Nucleus accumbens (tissue), 56 donors: ENCODE results near the gene CGRRF1.

Experiments used
- DNase-seq, 56 donors: peaks; one replicate each; lab custom pipeline; 2025; lab: John Stamatoyannopoulos, UW

Gene CGRRF1, protein sequence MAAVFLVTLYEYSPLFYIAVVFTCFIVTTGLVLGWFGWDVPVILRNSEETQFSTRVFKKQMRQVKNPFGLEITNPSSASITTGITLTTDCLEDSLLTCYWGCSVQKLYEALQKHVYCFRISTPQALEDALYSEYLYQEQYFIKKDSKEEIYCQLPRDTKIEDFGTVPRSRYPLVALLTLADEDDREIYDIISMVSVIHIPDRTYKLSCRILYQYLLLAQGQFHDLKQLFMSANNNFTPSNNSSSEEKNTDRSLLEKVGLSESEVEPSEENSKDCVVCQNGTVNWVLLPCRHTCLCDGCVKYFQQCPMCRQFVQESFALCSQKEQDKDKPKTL

DNA sequence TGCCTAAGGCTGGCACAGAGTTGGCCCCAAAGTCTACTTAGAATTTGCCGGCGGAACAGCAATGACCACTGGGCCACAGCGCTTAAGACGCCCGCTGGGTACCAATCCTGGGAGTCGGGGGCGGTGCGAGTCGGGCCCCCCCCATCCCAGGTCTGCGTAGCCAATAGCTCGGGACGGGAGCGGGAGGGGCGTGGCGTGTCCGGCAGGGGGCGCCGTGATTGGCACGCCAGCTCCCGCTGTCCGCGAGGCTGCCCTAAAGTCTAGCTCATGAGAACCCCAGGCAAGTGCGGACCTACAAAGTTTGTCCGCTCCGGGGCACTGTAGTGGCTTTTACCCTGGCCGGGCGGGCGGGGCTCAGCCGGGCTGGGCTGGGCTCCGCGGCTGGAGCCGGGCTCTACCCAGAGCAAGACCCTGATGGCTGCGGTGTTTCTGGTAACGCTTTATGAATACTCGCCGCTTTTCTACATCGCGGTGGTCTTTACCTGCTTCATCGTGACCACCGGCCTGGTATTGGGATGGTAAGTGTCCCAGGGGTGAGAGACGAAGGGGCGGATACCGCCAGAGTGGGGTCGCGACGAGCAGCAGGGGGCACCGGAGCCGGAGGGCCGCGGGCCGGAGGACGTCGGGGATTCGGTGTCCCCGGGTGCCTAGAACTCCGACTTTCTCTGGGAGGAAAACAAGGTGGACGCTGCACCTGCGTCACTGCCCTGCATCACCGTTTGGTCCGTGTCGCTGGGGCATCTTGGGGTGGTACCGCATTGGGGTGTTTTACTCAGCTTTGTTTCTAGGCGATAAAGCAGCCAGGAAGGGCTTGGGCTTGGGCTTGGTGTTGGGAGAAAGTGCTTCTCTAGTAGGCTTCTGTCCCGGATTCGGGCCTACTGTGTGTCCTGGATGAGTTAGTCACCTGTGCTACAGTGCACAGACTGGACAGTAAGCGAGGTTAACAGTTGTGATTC is at the start of gene CGRRF1:
Gene CGRRF1 (plus strand): TSS at position 361 of the 956 bp plus-strand sequence. CDS start 54 bp downstream, at position 415.
- DNase-seq: peak; percentile 76 to 98 (median 96)

DNA sequence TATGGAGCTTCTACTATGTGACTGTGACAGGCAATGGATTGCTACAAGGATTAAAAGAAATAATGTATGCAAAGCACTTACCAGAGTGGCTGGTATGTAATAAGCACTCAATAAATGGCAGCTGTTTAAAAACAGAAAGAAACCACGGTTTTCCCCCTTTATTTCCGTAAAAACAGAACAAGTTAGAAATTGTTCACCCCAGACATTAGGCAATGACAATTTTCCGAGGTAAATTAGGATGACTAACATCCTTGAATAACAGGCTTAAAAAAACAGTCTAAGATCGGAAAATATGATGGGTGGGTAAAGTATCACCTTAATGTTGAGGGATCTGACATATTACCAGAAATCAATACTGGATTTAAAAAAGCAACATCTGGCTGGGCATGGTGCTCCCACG is 47.7 kb upstream of the CGRRF1 start:
- DNase-seq: no peak

DNA sequence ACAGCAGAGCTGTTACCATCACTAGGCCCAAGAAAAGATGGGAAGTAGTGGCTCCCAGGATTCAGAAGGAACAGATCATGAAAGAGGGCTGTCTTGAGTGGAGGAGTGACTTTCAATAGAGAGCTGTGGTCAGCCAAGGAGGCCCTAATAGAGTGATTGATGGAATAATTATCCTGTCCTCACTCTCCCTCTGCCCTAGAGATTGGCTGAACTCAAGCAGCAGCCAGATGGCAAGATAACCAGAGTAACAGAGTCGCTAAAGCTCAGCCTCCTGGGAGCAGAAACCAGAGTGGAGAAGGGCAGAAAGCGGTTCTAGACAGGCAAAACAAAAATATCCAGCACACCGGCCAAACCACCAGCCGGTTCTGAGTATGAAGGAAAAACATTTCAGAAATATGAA is 44.1 kb upstream of the CGRRF1 start:
- no peak for DNase-seq

DNA sequence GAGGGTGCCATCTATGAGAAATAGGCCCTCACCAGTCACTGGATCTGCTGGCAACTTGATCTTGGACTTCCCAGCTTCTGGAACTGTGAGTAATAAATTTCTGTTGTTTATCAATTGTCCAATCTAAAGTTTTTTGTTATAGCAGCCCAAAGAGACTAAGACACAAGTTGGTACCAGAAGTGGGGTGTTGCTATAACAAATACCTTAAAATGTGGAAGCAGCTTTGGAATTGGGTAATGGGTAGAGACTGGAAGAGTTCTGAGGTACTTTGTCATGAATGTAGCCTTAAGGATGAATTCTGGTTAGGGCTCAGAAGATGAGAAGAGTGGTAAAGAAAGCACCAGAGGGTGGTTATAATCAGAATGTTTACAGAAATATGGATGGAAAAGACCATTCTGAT is 42.4 kb upstream of the CGRRF1 start:
- DNase-seq: no peak

DNA sequence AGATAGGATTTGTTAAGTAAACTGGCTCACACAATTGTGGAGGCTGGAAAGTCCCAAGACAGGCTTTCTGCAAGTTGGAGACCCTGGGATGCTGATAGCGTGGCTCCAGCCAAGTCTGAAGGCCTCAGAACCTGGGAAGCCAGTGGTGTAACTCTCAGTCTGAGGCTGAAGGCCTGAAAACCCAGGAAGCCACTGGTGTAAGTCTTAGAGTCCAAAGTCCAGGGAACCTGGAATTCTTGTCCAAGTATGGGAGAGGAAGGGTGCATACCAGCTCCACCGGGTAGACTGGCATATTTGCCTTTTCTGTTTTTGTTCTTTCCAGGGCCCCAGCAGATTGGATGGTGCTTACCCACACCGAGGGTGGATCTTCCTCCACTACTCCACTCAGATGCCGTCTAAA is 39.0 kb upstream of the CGRRF1 start:
- no peak for DNase-seq

DNA sequence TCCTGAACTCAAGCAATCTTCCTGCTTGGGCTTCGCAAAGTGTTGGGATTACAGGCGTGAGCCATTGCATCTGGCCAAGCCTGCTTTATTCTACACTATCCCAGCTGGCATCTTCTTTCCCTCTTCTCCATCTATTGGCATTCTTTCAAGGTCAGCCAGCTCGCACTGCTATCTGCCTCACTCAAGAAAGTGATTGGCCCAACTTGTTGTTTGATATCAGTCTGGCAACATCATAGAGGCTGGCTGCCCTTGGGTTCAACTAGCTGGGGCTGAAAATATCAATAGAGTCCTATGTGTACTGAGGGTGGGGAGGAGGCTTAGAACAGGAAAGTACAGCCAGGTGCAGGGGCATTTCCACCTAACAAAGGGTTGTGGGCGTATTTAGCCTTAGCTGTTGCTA is 38.1 kb upstream of the CGRRF1 start:
- no peak for DNase-seq

DNA sequence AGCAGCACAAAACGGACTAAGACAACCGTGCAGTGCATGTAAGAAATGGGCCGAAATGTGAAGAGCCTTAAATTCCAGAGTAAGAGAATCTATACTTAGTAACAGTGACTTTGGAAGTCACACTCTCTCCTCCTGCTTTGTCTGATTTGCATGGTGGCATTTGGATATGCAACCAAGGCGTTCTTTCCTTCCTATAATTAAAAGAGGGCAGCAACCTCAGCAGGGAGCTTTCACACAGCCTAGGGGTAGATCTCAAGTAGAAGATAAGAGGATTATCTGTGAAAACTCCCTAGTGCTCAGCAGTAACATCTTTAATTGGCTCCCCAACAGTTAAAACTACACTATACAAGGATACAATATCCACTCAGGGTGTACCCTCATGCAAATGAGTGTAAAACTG is 37.4 kb upstream of the CGRRF1 start:
- DNase-seq: no peak

DNA sequence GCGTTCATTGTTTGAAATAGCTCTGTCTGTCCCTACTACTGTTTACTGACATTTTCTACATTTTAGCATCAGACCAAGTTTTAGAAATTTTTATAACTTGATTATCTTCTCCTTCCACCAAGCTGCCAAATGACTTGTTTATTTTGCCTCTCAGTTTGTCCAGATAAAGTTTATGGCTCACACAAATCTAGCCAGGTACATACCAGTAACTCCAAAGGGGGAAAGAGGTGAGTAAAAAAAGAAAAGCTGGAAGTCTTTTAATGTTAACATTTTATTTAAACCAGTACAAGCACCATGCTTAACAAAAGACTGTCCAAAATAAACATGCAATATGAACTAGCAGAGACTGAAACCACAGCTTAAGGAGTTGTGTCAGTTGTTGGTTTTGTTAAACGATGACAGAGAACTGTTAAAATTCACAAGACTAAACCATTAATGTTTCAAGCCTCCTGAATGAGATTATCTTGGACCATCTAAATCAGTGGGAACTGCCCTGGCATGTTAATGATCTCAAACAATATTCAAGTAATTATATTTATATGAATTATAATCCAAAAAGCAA is 35.4 kb upstream of the CGRRF1 start:
- no peak for DNase-seq

DNA sequence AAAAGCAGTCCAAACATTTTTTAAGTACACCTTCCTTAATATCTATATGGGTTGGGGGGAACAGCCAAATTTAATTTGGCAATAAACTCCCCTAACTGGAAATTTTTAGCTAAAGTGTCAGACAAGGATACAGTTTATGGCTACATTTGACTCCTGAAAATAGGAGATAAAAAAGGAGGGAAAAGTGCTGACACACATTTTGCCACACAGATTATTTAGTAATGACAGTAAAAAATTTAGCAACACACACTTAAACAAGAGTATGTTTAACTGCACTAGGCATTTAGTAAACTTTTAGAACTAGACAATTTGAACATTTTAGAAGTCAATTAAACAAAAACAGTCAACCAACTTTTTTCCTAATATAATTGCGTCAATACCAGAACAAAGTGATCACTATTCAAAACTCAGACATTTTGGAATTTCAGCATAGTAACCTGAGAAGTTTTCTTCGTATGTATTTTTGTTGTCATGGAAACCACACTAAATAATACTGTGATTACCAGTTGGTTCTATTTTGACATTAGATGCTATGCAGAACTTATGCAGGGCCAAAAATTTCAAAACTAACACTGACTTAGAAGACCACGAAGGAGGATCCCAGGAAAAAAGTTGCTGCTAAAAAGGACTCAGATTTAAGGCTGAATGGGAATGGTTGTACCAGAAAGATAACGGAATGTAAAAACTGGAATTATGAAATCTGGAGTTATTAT is 34.4 kb upstream of the CGRRF1 start:
- no peak for DNase-seq

DNA sequence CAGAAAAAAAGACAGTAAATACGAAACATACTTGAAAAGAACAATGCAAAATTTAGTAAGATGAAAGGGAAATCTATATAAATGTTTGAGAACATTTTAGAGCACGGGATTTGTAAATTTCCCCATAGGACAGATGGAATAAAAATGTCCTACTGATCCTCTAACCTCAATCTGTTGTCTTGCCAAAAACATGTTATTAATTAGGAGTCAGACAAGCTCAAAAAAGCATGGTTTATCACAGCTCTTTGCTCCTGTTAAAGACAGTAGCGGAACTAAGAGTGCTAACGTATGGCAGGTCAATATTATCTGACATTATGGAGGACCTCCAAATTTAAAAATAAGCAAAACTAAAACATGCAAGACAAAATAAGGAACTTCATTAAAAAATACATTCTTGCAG is 33.8 kb upstream of the CGRRF1 start:
- DNase-seq: no peak

DNA sequence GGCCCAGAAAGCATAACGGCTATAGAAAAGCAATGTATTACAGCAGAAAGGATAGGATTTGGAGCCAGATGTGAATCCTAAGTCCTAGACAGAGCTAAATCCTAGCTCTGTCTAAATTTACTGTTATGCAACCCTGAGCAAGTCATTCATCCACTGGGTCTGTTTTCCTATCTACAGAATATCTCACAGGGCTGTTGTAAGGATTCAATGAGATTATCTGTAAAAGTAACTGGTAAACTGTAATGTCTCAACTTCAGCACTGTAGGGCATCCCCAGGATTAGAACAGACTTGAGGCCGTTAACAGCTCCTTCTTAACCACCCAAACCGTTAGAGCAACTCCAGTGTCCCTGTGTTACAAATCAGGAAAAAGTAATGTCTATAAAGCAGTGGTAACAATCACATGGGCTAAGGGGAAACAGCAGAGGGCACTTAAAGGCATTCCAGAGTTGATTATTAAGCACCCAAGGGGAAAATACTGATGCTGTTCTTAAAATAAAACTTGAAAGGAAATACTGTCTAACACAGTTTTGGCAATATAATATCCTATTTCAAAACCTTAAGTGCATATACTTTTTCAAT is 31.0 kb upstream of the CGRRF1 start:
- no peak for DNase-seq

DNA sequence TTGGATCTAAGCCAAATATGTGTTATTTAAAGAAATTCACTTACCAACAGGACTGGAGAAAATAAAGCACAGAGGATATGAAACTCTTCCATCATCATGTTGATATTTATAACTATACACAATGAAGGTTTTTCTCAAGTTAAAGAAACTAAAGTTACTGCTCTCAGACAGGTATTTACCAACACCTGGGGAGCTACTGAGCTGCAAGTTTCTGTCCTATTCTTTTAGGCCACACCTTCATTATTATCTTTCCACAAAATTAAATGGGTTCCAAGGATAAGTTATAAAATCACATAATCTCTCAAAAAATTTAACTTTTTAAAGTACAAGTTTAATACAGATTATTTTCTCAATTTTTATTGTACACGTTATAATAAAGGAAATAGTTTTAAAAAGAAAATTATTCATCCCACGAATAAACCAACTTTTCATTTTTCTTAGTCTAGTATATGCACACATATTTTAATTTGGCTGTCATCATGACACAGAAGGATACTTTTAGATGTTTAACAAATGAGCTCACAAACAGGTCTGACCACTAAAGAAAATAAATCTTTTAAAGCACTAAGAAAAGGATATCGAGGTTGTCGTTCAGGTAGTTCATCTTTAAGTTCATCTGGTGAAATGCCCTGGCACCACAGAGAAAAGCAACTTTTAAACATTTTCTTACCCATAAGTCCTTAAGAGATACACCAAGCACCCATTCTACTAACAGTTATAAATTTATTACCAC is 28.7 kb upstream of the CGRRF1 start:
- DNase-seq: no peak

DNA sequence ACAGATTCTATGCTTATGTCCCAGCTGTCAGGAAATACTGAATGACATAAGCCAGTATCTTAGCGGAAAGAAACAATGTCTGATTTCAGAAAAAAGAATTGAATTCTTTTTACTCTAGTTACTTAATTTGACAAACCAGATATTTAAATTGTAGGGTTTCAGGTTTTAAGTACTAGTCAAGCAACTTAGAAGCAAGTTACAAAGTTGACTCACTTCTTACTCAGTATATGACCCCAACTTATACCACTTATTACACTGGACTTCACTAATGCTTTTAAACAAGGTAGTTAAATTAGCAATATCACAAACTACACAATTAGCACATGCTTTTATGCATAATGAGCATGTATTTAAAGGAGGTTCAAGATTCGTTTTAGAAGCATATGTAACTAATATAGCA is 28.0 kb upstream of the CGRRF1 start:
- no peak for DNase-seq

DNA sequence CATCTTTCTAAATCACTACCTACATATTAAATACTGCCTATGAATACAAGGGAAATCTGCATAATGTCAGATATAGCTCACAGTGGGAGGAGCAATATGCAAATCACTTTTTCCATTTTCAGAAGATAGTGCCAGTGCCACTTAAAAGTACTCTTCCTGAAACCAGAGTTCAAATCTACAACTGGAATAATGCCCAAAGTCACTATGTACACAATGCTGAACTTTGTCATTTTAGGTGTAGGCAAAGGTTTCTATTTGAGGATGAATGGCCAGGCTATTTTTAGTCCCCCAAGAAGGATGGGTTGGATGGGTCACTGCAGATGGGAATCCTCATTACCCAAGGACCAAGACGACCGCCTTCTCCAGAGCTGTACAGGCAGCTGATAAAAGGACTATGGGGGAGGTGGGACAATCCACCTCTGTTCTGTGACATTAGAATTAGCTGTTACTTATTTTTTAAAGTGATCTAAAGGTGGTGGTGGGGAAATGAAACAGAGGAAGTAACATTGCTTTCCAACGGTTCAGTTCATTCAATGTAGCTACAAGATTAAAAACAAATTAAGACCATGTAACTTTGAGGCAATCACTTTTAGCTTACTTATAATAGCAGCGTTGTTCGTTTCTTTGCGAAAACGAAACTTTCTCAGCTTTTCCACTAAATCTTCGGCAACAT is 26.5 kb upstream of the CGRRF1 start:
- DNase-seq: no peak

DNA sequence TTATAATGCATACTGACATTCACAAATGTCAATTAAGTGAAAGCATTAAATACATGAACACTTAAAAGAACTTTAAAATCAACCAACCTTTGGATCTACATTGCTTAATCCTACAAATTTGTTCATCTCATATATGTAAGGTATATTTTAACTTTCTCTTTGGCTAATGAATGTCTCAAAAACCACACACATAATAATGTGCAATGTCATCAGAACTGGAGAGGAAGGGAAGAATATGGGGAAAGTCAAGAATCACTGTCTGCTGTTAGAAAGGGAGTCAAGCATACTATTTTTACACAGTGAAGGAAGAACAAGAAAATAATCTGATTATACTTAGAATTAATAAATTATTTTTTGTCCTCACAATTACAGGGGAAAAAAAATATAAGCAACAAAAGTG is 25.9 kb upstream of the CGRRF1 start:
- no peak for DNase-seq

DNA sequence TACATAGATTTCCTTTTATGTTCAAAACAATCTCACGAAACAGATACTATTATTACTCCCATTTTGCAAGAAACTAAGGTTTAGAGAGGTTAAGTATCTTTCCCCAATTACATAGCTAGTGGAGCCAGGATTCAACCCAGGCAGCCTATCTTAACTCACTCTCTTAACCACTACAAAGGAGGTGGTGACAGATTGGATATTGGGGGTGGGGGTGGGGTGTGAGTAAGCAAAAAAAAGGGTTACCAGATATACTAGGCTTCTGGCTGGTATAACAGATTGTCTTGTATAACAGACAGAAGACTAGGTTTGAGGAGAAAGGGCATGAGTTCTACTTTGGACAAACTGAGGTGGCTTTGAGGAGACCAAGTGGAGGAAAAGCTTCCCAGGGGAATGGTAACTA is 23.0 kb upstream of the CGRRF1 start:
- DNase-seq: no peak

DNA sequence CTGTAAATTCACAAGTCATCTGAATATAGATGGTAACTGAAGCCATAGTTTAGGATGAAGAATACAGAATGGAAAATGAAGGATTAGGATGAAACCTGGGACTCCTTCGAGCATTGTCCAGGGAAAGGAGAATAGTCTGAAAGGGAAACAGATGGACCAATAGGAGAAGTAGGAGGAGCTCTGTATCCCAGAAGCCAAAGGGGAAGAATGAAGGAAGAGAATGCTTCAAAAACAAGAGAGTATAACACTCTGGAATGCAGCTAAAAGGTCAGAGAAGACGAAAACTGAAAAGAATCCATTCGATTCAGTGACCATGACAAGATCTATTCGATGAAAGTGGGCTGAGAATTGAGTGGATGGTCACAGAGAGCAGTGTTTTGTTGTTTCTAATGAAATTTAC is 21.9 kb upstream of the CGRRF1 start:
- DNase-seq: no peak

DNA sequence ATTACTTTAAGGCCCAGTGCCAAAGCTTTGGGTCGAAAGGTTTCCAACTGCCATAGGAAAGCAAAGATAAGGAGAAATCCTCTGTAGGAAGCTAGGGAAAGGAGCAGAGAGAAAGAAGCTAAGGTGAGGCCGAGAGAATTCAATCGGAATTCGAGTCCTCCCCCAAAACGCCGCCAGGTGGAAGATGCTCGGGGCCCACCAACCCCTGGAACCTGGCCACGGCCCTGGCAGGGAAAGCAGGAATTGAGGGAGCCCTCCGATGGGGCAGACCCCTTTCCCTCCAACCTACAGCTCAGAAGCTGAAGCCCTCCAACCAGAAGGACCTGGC is 21.4 kb upstream of the CGRRF1 start:
- no peak for DNase-seq

DNA sequence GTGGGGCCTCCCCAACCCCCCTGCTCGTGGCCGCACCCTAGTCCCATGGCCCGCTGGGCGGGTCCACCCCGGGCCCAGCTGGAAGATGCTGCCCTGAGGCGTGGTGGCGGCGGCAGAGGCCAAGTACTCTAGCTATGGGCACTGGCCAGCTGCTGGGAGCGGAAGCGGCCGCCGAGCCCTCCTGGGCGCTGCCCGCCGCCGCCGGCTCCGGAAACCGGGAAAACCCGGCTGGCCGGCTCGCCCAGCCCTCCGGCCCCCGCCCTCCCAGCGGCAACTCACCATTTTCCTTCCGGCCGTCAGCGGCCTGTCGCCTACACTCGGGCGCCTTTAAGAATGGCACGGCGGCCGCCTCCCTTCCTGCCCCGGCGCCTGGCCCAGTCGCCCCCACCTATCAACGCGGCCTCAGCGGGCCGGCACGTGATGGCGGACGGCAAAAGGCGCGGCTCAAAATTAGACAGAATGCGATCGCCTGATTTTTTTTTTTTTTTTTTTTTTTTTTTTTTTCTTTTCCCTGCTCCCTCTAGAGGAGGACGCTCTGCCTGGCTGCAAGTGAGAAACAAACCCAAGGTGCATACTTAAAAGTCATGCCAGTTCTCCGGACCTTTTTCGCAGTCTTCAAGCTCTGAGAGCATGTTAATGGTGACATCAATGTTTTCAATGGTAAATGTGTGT is 20.9 kb upstream of the CGRRF1 start, which contains the start of gene GMFB:
Gene GMFB (minus strand): TSS at position 335 of the 672 bp plus-strand sequence. CDS start 53 bp downstream, at position 282.
- peak; percentile 7 to 92 (median 81) for DNase-seq
